GM12874 (cell line): ENCODE data around the gene GTF2H4.

Experiments used
- CTCF ChIP-seq: IDR thresholded peaks from 2 replicates; pipeline ENCODE4 v1.5.1; 2011; ENCODE audit warnings: low read depth, mild to moderate bottlenecking, control low read depth, low read length, moderate library complexity; ENCODE audit not compliant: insufficient read depth

Gene GTF2H4

GRCh38 chr6:30944051-30944450 is 36.0 kb downstream of the GTF2H4 start:
- no peak for TF ChIP-seq CTCF

- TF ChIP-seq CTCF: no peak
These were observed 37.3 kb downstream of the GTF2H4 start for GRCh38 chr6:30945281-30945680.

GRCh38 chr6:30947231-30947630 is 39.2 kb downstream of the GTF2H4 start:
- TF ChIP-seq CTCF: no peak

GRCh38 chr6:30948811-30949210 is 40.8 kb downstream of the GTF2H4 start:
- TF ChIP-seq CTCF: no peak

GRCh38 chr6:30951907-30952469 is 44.0 kb downstream of the GTF2H4 start:
- no peak for TF ChIP-seq CTCF

GRCh38 chr6:30954631-30955366 is 46.8 kb downstream of the GTF2H4 start:
- no peak for TF ChIP-seq CTCF

GRCh38 chr6:30955367-30956042 is 47.5 kb downstream of the GTF2H4 start:
- no peak for TF ChIP-seq CTCF
